HG03135 (cell line): ENCODE data around the gene LINS1.

Source experiments
- ATAC-seq: cut with Tn5 transposase; IDR thresholded peaks from one replicate; pipeline ENCODE4 v1.9.1; 2021; ENCODE audit warnings: mild to moderate bottlenecking, moderate library complexity; ENCODE audit not compliant: unreplicated experiment

Gene LINS1

GRCh38 chr15:100560323-100560722 lies 41.7 kb downstream of the LINS1 start:
- ATAC-seq: no peak

GRCh38 chr15:100559330-100559729 lies 42.7 kb downstream of the LINS1 start:
- ATAC-seq: no peak

- ATAC-seq: no peak
These were observed 43.2 kb downstream of the LINS1 start for GRCh38 chr15:100558771-100559254.

GRCh38 chr15:100553468-100553867 lies 48.5 kb downstream of the LINS1 start:
- no peak for ATAC-seq

- ATAC-seq: no peak
These were observed 54.0 kb downstream of the LINS1 start for GRCh38 chr15:100547961-100548360.

GRCh38 chr15:100544946-100545345 lies 57.0 kb downstream of the LINS1 start:
- no peak for ATAC-seq

- no peak for ATAC-seq
These were observed 57.6 kb downstream of the LINS1 start for GRCh38 chr15:100544338-100544841.

GRCh38 chr15:100542290-100542689 lies 59.7 kb downstream of the LINS1 start:
- ATAC-seq: no peak

- ATAC-seq: no peak
These were observed 64.7 kb downstream of the LINS1 start for GRCh38 chr15:100537331-100537730.

GRCh38 chr15:100536733-100537132 lies 65.3 kb downstream of the LINS1 start:
- ATAC-seq: no peak

GRCh38 chr15:100533886-100534285 lies 68.1 kb downstream of the LINS1 start:
- ATAC-seq: no peak

- no peak for ATAC-seq
These were observed 70.1 kb downstream of the LINS1 start for GRCh38 chr15:100531823-100532327.

GRCh38 chr15:100531204-100531603 lies 70.8 kb downstream of the LINS1 start:
- no peak for ATAC-seq

GRCh38 chr15:100529556-100529955 lies 72.4 kb downstream of the LINS1 start:
- ATAC-seq: no peak

- ATAC-seq: no peak
These were observed 73.1 kb downstream of the LINS1 start, which contains the start of gene CERS3 for GRCh38 chr15:100528833-100529428. Gene CERS3 (minus strand): TSS chr15:100528950. CDS start chr15:100501849, 27,101 bp downstream.

- ATAC-seq: no peak
These were observed 75.9 kb downstream of the LINS1 start for GRCh38 chr15:100526027-100526481.

GRCh38 chr15:100525436-100525835 lies 76.5 kb downstream of the LINS1 start:
- no peak for ATAC-seq

GRCh38 chr15:100524326-100524725 lies 77.7 kb downstream of the LINS1 start:
- no peak for ATAC-seq

GRCh38 chr15:100521907-100522306 lies 80.1 kb downstream of the LINS1 start:
- no peak for ATAC-seq

- no peak for ATAC-seq
These were observed 81.7 kb downstream of the LINS1 start for GRCh38 chr15:100520132-100520921.

GRCh38 chr15:100517846-100518245 lies 84.1 kb downstream of the LINS1 start:
- no peak for ATAC-seq
